Aorta (tissue), 5 donors: Measurements from ENCODE around the gene GPR17. TPM values are rescaled to one million over a fixed set of nuclear protein-coding genes. Genes with fewer than 3 reads are reported as not detected.

Experiments used
- ATAC-seq: fragments of 200-7000 bp; cut with Tn5 transposase; one replicate; pipeline ENCODE4 v1.9.1; 2022; ENCODE audit warnings: moderate library complexity; ENCODE audit not compliant: low FRiP score
- DNase-seq, 2 donors: peaks; one replicate each; pipeline ENCODE4 v3.0.0-alpha.2; 2020
- H3K27ac ChIP-seq, 2 donors: one replicate each; pipeline ENCODE4 v1.5.1; 2013; ENCODE audit warnings: low read length in 2 of 2, mild to moderate bottlenecking in 2 of 2, moderate library complexity in 2 of 2, control low read depth in 1 of 2, inconsistent platforms in 1 of 2, low read depth in 1 of 2
- H3K27me3 ChIP-seq, 2 donors: one replicate each; pipeline ENCODE4 v1.6.1; 2013; ENCODE audit warnings: control low read depth in 1 of 2, low read length in 1 of 2, mild to moderate bottlenecking in 1 of 2, moderate library complexity in 1 of 2; ENCODE audit not compliant: insufficient read depth in 2 of 2, control insufficient read depth in 1 of 2
- H3K36me3 ChIP-seq, 2 donors: one replicate each; pipeline ENCODE4 v1.6.1; 2013; ENCODE audit warnings: control low read depth in 1 of 2, low read length in 1 of 2, mild to moderate bottlenecking in 1 of 2; ENCODE audit not compliant: insufficient read depth in 2 of 2, control insufficient read depth in 1 of 2
- H3K4me1 ChIP-seq, 2 donors: one replicate each; pipeline ENCODE4 v1.6.1; 2013; ENCODE audit warnings: low read length in 2 of 2, control low read depth in 1 of 2, mild to moderate bottlenecking in 1 of 2, moderate library complexity in 1 of 2; ENCODE audit not compliant: insufficient read depth in 2 of 2, control insufficient read depth in 1 of 2
- H3K4me3 ChIP-seq, 2 donors: one replicate each; pipeline ENCODE4 v1.5.1; 2013; ENCODE audit warnings: low read length in 2 of 2, control low read depth in 1 of 2, mild to moderate bottlenecking in 1 of 2
- H3K9me3 ChIP-seq: one replicate; pipeline ENCODE4 v1.6.1; 2013; ENCODE audit warnings: mild to moderate bottlenecking, low read length; ENCODE audit not compliant: control insufficient read depth
- WGBS, 2 donors: extraction: QIAGEN DNeasy Blood & Tissue Kit; methylation state at CpG; one replicate each; pipeline ENCODE4 v1.1.7; 2013; 5-methylcytosine and 5-hydroxymethylcytosine counted together
- intact Hi-C, 2 donors: fragments of 100-400 bp; cut with DNase I; formaldehyde crosslinking; loops; one replicate each; pipeline versions ENCODE4 v1.14.2 to v1.15.0; 2022
- long read RNA-seq, 2 donors: library from polyadenylated mRNA; unstranded; transcript quantifications; one replicate each; pipeline ENCODE4 v2.0.0, GENCODE V29; 2020 to 2021
- polyA plus RNA-seq, 2 donors: library from polyadenylated mRNA; stranded (reverse); fragments of 200-250 nt; gene quantifications; one replicate each; pipeline ENCODE4 v1.2.3, GENCODE V29; 2013
- total RNA-seq, 2 donors: library from RNA; stranded (reverse); fragmentation: NEBNext Ultra II Directional; extraction: Animal tissue kit (Norgen Biotek cat#: 25700); gene quantifications; one replicate each; pipeline ENCODE4 v1.2.1, GENCODE V29; 2021
- donor health status: healthy with polysubstance abuse.
- donor health status: Bipolar disorder and iron deficiency.
- donor health status: DM: no; HTN: no; CAD: no.
- donor health status: DM: no; HTN: no; CAD: no.
- donor health status: DM: yes; HTN: yes; CAD: no.

The GPR17 gene, protein sequence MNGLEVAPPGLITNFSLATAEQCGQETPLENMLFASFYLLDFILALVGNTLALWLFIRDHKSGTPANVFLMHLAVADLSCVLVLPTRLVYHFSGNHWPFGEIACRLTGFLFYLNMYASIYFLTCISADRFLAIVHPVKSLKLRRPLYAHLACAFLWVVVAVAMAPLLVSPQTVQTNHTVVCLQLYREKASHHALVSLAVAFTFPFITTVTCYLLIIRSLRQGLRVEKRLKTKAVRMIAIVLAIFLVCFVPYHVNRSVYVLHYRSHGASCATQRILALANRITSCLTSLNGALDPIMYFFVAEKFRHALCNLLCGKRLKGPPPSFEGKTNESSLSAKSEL
- total RNA-seq (under 1 TPM in 1 of 2 donors, not detected in 1; 0.16 TPM), polyA plus RNA-seq (1 to 10 TPM in 1 of 2 donors, under 1 TPM in 1; 0.63 to 3.7 TPM)
- long read RNA-seq, donor 1, partial matches to known transcripts, result 0 of 1 reads
- long read RNA-seq, donor 1, other reads (novel, unspliced or antisense), result 1 of 1 reads
- long read RNA-seq, donor 2, partial matches to known transcripts, result 0 of 4 reads
- long read RNA-seq, donor 2, other reads (novel, unspliced or antisense), result 4 of 4 reads

DNA sequence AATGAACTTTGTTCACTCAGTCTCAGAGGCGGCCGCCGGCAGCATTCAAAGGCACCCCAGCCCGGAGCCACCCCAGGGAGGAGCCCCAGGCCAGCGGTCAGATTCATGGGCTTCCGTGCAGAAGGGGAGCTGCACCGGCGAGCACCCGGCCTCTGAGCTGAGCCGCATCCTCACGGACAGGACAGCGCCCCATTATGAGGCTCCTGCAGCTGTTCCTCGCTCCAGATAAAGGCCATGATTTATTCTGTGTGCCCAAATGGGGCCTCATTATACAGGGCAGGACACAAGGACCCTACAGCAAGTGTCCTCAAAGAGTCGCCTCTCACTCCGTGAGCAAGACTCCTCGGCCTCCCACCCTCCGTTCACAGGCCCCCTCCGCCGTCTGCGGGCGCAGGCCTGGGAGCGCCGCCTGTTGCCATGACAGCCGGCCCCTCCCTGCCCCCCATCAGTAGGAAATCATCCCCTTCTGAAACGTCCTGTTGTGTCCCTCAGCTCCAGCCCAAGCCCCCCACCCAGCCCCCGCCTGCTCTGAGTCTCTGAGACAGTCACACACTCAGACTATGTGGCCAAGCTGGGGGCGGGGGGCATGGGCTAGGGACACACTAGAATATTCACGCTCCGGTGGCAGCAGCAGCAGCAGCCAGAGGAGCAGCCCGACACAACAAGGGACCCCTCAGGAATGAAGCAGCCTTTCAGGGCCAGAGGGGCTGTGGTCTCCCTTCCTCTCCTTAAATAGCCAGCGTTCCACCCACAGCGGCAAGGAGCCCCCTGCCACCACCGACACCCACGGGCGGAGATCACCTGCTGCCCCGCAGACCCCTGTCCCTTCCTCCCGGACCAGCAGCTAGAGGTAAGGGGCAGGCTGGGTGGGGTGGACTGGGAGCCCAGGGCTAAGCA, at the start of gene GPR17:
GPR17 (plus strand) TSS at position 759 of the 897 bp plus-strand sequence. CDS start 4,583 bp downstream, outside the sequence.
- ATAC-seq (no peak), DNase-seq (peak in 1 of 2 donors; percentile 41)
- Histone ChIP-seq H3K36me3 (no peaks in the 10 kb centered on the region), H3K27me3 (no peaks in the 10 kb centered on the region), H3K9me3 (no peaks in the 10 kb centered on the region), H3K4me3 (no peak within 1 kb of the TSS), H3K27ac (peak within 1 kb of the TSS in 1 of 2 donors; percentile 43), H3K4me1 (no peaks in the 10 kb centered on the region)
- 82 to 85% methylated on average over 35 to 37 of the region's 37 CpGs for WGBS, 2 donors
- intact Hi-C loops, result loop anchor here in 1 of 2 donors (5.0 kb wide), 1 partner anchor 47 kb away; no protein-coding TSS in a partner anchor

DNA sequence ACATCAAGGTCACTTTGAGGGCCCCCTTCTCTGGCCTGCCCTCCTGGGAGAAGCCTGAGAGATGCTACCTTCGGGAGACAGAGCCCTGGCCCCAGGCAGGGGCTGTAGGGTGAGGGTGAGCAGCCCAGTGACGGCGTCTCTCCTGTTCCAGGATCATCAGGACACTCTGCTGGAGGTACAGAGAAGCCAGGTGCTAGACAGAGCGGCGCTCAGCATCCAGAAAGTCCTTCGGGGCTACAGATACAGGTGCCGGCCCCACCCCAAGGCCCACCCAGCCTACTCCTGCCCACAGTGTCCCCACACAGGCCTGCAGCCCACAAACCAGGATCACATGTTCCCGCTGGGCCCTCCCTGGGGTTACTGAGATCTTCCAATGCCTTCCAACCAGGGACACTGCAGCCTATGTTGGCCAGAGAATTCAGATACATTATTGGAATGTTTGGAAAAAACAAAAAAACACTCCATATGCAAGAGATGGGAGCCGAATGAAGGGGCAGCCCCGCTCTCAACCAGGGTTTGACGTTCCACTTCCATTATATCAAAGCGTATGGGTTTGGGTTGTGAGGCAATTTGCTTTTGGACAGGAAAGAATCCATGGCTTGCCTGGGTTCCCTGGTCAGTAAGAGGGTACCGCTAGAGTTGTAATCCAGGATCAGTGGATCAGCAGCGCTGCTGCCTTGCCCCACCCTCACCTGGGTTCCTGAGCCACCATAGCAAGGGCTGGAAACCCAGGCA, 49.5 kb upstream of the GPR17 start:
- DNase-seq (peak in 1 of 2 donors; percentile 48), ATAC-seq (peak; percentile 7)
- intact Hi-C loops, result loop anchor here in 1 of 2 donors (10.0 kb wide), 1 partner anchor 358 kb away; no protein-coding TSS in a partner anchor
- Histone ChIP-seq H3K27ac (no peak overlapping the region), H3K4me3 (no peak overlapping the region), H3K9me3 (no peaks in the 10 kb centered on the region), H3K27me3 (no peaks in the 10 kb centered on the region), H3K4me1 (no peaks in the 10 kb centered on the region), H3K36me3 (no peaks in the 10 kb centered on the region)
- 98% methylated on average over 14 of the region's 14 CpGs for WGBS, 2 donors

DNA sequence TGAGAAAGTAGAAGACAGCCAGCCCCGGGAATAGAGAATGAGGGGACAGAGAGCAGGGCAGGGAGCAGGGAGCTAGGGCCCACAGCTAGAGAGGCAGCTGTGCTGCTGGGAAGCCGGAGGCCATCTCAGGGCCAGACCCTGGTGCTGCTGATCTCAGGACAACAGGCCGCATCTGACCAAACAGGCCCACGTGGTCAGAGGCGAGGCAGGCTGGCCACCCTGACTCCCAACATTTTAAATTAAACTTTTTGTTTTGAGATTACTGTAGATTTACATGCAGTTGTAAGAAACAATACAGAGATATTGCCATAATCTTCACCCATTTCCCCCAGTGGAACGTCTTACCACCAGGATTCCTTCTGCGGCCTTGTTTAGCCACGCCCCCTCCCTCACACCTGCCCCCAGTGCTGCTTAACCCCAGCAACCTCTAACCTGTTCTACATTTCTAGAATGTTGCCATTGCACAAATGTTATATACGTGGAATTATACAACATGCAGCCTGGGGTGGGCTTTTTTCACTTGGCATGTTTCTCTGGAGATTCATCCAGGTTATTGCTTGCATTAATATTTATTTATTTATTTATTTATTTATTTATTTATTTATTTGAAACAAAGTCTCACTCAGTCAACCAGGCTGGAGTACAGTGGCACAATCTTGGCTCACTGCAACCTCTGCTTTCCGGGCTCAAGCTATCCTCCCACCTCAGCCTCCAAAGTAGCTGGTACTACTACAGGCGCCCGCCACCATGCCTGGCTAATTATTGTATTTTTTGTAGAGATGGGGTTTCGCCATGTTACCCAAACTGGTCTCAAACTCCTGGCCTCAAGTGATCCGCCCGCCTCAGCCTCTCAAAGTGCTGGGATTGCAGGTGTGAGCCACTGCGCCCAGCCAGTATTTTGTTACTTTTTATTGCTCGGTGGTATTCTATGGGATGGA, 48.6 kb upstream of the GPR17 start:
- Histone ChIP-seq H3K9me3 (no peaks in the 10 kb centered on the region), H3K27ac (no peak overlapping the region), H3K36me3 (no peaks in the 10 kb centered on the region), H3K4me1 (no peaks in the 10 kb centered on the region), H3K4me3 (no peak overlapping the region), H3K27me3 (no peaks in the 10 kb centered on the region)
- intact Hi-C loops, result loop anchor here in 1 of 2 donors (10.0 kb wide), 1 partner anchor 357 kb away; no protein-coding TSS in a partner anchor
- peak in 1 of 2 donors; percentile 38 for DNase-seq
- no peak for ATAC-seq
- WGBS, 2 donors, result 88 to 91% methylated on average over 17 of the region's 17 CpGs

DNA sequence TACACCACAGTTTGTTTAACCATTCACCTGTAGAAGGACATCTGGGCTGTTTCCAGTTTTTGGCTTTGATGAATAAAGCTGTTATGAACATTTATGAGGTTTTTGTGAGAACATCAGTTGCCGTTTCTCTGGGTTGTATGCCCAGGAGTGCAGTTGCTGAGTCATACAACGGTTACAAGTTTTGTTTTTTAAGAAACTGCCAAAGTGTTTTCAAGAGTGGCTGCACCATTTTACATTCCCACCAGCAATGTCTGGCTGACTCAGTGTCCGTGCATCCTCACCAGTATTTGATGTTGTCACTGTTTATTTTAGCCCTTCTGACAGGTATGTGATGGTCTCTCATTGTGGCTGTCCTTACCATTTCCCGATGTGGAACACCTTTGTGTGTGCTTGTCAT, 48.0 kb upstream of the GPR17 start:
- WGBS, 2 donors, result 48 to 55% methylated on average over 4 of the region's 4 CpGs
- Histone ChIP-seq H3K27me3 (no peaks in the 10 kb centered on the region), H3K4me1 (no peaks in the 10 kb centered on the region), H3K36me3 (no peaks in the 10 kb centered on the region), H3K27ac (no peak overlapping the region), H3K9me3 (no peaks in the 10 kb centered on the region), H3K4me3 (no peak overlapping the region)
- DNase-seq (peak in 1 of 2 donors; percentile 17), ATAC-seq (no peak)
- intact Hi-C loops, result loop anchor here in 1 of 2 donors (10.0 kb wide), 1 partner anchor 357 kb away; no protein-coding TSS in a partner anchor

DNA sequence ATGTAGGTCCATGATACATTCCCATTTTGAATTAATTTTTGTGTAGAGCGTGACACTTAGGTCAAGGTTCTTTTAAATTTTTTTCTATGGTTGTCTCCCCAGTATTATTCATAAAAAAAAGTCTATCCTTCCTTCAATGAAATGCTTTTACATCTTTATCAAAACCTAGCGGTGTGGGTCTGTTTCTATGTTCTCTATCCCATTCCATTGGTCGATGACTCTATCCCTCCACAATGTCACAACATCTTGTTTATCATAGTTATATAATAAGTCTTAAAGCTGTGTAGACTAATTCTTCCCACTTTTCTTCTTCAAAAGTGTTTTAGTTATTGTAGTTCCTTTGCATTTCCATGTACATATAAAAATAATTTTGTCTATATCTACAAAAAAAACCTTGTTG, 47.2 kb upstream of the GPR17 start:
- no peak for ATAC-seq
- intact Hi-C loops, result loop anchor here in 1 of 2 donors (10.0 kb wide), 1 partner anchor 356 kb away; no protein-coding TSS in a partner anchor
- WGBS, 2 donors, result 67 to 87% methylated on average over 3 of the region's 3 CpGs

DNA sequence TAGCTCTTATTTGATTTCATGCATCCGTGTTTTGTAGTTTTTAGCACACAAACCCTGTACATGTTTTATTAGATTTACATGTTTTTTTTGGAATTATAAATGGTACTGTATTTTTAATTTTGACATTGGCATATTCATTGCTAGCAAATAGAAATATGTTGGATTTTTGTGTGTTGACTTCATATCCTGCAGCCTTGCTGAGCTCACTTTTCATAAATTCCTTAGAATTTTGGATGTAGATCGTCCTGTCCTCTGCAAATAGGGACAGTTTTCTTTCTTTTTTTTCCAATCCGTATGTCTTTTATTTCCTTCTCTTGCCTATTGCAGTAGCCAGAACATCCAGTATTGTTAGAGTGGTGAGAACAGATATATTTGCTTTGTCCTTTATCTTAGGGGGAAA, 46.7 kb upstream of the GPR17 start:
- Histone ChIP-seq H3K4me1 (no peaks in the 10 kb centered on the region), H3K4me3 (no peak overlapping the region), H3K9me3 (no peaks in the 10 kb centered on the region), H3K36me3 (no peaks in the 10 kb centered on the region), H3K27me3 (no peaks in the 10 kb centered on the region), H3K27ac (no peak overlapping the region)
- no peak for DNase-seq
- intact Hi-C loops, result loop anchor here in 1 of 2 donors (10.0 kb wide), 1 partner anchor 356 kb away; no protein-coding TSS in a partner anchor
- WGBS, 2 donors, result 6 to 7% methylated on average over 3 of the region's 3 CpGs
- no peak for ATAC-seq

More for the DNA sequence above, 47.2 kb upstream of the GPR17 start:
- DNase-seq, result no peak
- Histone ChIP-seq H3K4me3 (no peak overlapping the region), H3K9me3 (no peaks in the 10 kb centered on the region), H3K4me1 (no peaks in the 10 kb centered on the region), H3K27me3 (no peaks in the 10 kb centered on the region), H3K27ac (no peak overlapping the region), H3K36me3 (no peaks in the 10 kb centered on the region)

DNA sequence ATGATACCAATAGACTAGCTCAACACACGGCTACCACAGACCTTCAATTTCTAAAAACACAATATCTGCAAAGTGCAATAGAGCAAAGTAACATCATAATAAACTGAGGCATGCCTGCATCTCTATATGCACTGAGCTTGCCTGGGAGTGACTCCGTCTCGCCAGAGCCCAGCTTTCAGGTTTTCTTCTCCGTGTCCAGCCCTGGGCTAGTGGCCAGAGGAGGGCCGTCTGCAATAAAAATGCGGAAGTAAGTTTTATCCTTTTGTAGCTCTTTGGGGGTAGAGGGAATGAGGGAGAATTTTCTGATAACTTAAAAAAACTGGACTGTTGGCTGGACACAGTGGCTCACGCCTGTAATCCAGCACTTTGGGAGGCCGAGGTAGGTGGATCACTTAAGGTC, 41.0 kb upstream of the GPR17 start:
- Histone ChIP-seq H3K4me3 (no peak overlapping the region), H3K9me3 (no peaks in the 10 kb centered on the region), H3K36me3 (no peaks in the 10 kb centered on the region), H3K27me3 (no peaks in the 10 kb centered on the region), H3K27ac (no peak overlapping the region), H3K4me1 (no peaks in the 10 kb centered on the region)
- WGBS, 2 donors, result 72 to 77% methylated on average over 8 of the region's 8 CpGs
- intact Hi-C loops, result no loop called here
- DNase-seq (peak in 1 of 2 donors; percentile 40), ATAC-seq (no peak)
